ENCODE measurements around the gene LMF1.

The LMF1 gene

DNA sequence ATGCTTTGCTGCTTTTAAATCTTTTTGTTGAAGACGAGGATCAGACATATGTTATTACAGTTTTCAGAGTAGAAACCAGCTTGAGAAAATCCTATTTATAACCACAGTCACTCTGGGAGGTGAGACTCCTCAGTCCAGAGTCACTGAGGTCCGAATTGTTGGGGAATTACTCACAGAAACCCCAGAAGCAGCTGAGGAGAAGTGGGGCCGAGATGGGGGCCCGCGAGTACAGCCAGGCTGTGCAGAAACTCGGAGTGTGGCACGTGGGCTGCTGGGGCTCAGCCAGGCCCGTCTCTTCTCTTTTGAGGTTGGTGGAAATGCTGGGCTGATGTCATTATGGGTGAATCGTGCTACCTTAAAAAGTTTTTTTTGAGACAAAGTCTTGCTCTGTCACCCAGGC is 155.8 kb downstream of the LMF1 start:
- 90 to 100% methylated on average over 4 to 7 of the region's 9 CpGs for WGBS, 2 experiments (ENCODE audit: insufficient coverage in 2 of 2)
- Histone ChIP-seq H3K9me3 (ENCODE audit: control insufficient read depth, low read length) (no peaks in the 10 kb centered on the region), H3K36me3 (ENCODE audit: control insufficient read depth, insufficient read depth, low read length) (no peaks in the 10 kb centered on the region), H3K27ac (ENCODE audit: low read depth, low read length, severe bottlenecking) (no peak overlapping the region), H3K4me3 (ENCODE audit: extremely low read depth, insufficient read depth, low read length, poor library complexity, severe bottlenecking) (no peak overlapping the region), H3K4me1 (ENCODE audit: control insufficient read depth, insufficient read depth, low read length, poor library complexity, severe bottlenecking) (peaks cover 9% of the 10 kb centered on the region)

DNA sequence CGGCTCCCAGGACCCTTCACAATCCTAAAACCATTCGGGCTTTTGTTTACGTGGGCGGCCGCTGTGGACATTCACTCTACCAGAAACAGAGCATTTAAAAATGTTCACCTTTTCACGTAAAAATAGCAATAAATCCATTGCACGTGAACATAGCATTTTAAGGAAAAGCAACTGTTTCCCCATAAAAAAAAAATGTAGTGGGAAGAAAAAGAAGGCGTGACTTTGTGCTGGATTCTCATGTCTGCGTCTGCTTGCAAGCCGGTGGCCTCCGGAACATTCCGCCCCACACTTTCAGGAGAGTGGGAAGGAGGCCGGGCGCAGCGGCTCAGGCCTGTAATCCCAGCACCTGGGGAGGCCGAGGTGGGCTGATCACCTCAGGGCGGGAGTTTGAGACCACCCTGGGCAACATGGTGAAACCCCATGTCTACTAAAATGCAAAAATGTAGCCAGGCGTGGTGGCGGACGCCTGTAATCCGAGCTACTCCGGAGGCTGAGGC is 156.8 kb downstream of the LMF1 start:
- 66 to 72% methylated on average over 19 of the region's 22 CpGs for WGBS, 2 experiments (ENCODE audit: insufficient coverage in 2 of 2)
- Histone ChIP-seq H3K27ac (ENCODE audit: low read depth, low read length, severe bottlenecking) (no peak overlapping the region), H3K36me3 (ENCODE audit: control insufficient read depth, insufficient read depth, low read length) (no peaks in the 10 kb centered on the region), H3K4me1 (ENCODE audit: control insufficient read depth, insufficient read depth, low read length, poor library complexity, severe bottlenecking) (peaks cover 9% of the 10 kb centered on the region), H3K4me3 (ENCODE audit: extremely low read depth, insufficient read depth, low read length, poor library complexity, severe bottlenecking) (no peak overlapping the region), H3K9me3 (ENCODE audit: control insufficient read depth, low read length) (no peaks in the 10 kb centered on the region)

DNA sequence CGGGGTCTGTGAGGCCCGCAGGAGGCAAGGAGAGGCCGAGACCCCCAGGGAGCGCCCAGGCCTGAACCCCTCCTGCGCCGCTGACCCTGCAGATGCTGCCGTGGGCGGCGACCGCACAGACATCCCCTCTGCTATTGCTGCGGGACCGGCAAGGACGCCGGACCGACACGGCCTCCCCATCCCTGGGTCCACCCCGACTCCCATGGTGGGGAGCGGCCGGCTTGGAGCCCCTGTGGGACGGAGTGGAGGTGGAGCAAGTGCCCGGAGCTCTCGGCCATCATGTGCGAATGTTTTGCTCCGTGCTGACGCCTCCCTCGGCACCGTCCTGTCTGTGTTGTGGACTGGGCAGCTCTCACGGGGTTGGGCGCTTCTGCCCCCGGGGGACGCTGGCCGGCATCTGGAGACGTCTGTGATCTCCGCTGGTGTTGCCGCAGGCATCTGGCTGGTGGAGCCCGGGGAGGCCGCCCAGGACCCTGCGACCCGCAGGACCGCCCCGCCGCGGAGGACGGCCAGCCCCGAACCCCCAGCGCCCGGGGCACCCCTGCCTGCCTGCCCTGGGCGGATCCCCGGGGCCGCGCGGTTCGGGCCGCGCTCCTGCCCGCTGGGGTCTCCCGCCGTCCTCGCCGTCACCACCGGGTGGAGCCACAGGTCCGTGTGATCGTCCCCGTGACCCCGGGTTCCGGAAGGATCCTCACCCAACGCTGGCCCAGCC is 157.4 kb downstream of the LMF1 start:
- Histone ChIP-seq H3K4me1 (ENCODE audit: control insufficient read depth, insufficient read depth, low read length, poor library complexity, severe bottlenecking) (peaks cover 9% of the 10 kb centered on the region), H3K9me3 (ENCODE audit: control insufficient read depth, low read length) (no peaks in the 10 kb centered on the region), H3K4me3 (ENCODE audit: extremely low read depth, insufficient read depth, low read length, poor library complexity, severe bottlenecking) (peak overlapping the region; percentile 8), H3K36me3 (ENCODE audit: control insufficient read depth, insufficient read depth, low read length) (no peaks in the 10 kb centered on the region), H3K27ac (ENCODE audit: low read depth, low read length, severe bottlenecking) (no peak overlapping the region)
- WGBS, 2 experiments (ENCODE audit: insufficient coverage in 2 of 2), result 22 to 28% methylated on average over 53 to 55 of the region's 67 CpGs

DNA sequence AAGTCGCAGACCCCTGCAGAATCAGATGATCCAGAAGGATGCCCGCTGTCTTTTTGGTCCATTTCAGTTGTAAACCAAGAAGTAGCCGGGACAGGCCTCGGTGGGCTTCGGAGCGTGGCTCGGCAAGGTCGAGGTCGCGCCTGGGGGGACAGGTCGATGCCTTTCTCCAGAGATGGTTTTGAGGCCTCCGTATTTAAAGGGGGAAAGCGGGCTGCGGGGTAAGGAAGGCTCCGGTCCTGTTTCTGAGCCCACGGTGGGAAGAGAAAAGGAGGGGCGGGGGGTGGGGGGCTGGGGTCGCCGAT is 162.7 kb downstream of the LMF1 start:
- Histone ChIP-seq H3K9me3 (ENCODE audit: control insufficient read depth, low read length) (no peaks in the 10 kb centered on the region), H3K36me3 (ENCODE audit: control insufficient read depth, insufficient read depth, low read length) (no peaks in the 10 kb centered on the region), H3K4me1 (ENCODE audit: control insufficient read depth, insufficient read depth, low read length, poor library complexity, severe bottlenecking) (no peaks in the 10 kb centered on the region), H3K27ac (ENCODE audit: low read depth, low read length, severe bottlenecking) (no peak overlapping the region), H3K4me3 (ENCODE audit: extremely low read depth, insufficient read depth, low read length, poor library complexity, severe bottlenecking) (peak overlapping the region; percentile 56)
- 38 to 80% methylated on average over 11 to 16 of the region's 19 CpGs for WGBS, 2 experiments (ENCODE audit: insufficient coverage in 2 of 2)

DNA sequence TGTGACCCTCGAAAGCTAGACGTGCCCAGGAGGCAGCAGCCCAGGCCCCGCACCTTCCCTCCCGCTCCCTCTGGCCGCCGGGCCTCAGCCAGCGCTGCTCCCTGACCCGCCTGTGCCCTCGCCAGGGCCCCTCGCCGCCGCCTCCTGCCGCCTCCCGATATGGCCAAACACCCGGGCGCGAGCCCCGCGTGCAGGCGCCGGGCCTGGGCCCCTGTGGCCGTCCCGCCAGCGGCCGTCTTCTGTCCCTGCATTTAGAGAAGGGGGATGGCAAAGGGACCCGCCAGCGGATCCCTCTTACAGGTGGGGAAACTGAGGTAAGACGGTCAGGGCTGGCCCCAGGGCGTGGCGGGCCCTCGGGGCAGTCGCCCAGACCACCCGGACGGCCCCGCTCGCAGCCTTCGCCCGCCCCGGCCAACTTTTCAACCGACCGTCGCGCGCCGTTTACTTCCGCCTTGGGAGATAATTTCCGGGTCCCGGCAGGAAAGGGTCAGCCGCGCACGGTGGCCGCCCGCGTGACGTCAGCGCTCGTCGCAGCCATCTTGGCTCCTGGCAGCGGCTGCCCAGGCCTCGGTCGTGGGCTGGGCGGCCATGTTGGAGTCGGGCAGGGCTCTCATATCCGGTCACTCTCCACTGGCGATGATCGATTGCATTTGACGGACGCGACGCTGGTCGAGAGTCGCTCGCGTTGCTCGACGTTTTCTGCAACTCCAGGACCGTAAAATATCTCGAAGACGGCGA is 163.3 kb downstream of the LMF1 start:
- peak overlapping the region; percentile 66 for H3K27ac ChIP-seq (ENCODE audit: low read depth, low read length, severe bottlenecking)
- no peaks in the 10 kb centered on the region for H3K9me3 ChIP-seq (ENCODE audit: control insufficient read depth, low read length)
- WGBS, 2 experiments (ENCODE audit: insufficient coverage in 2 of 2), result 51 to 57% methylated on average over 71 to 80 of the region's 80 CpGs
- H3K4me1 ChIP-seq (ENCODE audit: control insufficient read depth, insufficient read depth, low read length, poor library complexity, severe bottlenecking), result no peaks in the 10 kb centered on the region
- no peaks in the 10 kb centered on the region for H3K36me3 ChIP-seq (ENCODE audit: control insufficient read depth, insufficient read depth, low read length)
- H3K4me3 ChIP-seq (ENCODE audit: extremely low read depth, insufficient read depth, low read length, poor library complexity, severe bottlenecking), result peak overlapping the region; percentile 56

DNA sequence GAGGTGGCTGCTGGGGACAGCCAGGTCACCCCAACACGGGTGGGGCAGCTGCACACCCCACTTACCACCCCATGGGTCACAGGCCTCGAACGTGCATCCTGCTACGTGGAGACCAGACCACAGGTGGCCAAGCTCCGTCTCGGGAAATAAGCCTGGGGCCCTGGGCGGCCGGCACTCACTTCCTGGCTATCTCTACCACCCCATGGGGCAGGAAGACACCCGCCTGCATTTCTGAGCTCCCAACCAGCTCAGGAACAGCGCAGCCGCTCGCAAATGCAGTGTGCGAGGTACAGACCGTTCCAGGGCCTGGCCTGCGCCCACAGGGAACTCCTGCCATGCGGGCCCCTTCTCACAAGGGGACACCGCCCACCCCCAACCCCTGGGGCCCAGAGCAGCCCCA is 165.3 kb downstream of the LMF1 start:
- no peaks in the 10 kb centered on the region for H3K4me1 ChIP-seq (ENCODE audit: control insufficient read depth, insufficient read depth, low read length, poor library complexity, severe bottlenecking)
- 88 to 97% methylated on average over 12 to 17 of the region's 17 CpGs for WGBS, 2 experiments (ENCODE audit: insufficient coverage in 2 of 2)
- no peak overlapping the region for H3K27ac ChIP-seq (ENCODE audit: low read depth, low read length, severe bottlenecking)
- H3K36me3 ChIP-seq (ENCODE audit: control insufficient read depth, insufficient read depth, low read length), result no peaks in the 10 kb centered on the region
- H3K9me3 ChIP-seq (ENCODE audit: control insufficient read depth, low read length), result no peaks in the 10 kb centered on the region
- no peak overlapping the region for H3K4me3 ChIP-seq (ENCODE audit: extremely low read depth, insufficient read depth, low read length, poor library complexity, severe bottlenecking)

DNA sequence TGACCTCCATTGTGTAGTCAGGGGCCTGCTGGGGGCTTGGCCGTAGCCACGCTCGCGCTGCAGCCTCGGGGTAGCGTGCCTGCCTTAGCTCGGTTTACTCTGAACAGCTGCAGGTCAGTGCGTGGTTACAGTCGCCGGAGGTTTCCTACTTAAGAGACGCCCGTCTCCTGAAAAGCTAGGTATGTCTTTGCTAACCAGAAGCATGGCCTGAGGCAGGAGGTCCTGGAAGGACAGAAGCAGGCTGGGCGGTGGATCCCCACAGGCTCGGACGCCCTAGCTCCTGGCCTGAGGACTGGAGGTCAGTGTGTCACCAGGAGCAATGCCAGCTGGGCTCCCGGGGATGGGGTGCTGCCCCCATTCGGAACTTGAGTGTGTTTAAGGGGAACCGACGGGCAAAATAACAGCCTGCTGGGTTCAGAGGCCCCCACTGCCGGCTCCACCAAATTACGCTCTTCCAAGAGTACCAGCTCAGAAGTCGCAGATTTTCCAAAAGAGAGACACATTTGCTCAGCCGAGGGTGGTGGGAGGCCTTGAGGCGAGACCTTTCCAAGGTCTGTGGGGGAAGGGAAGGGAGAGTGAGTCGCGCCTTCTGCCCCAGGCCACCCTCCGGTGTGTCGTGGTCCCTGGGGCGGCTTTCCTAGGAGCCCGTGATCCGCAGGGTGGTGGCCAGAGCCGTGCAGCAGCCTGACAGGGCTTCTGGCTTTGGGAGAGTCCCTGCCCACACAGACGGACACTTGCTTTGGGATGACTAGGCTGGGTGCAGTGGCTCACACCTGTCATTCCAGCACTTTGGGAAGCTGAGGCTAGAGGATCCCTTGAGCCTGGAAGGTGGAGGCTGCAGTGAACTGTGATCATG is 166.4 kb downstream of the LMF1 start:
- no peaks in the 10 kb centered on the region for H3K36me3 ChIP-seq (ENCODE audit: control insufficient read depth, insufficient read depth, low read length)
- no peaks in the 10 kb centered on the region for H3K9me3 ChIP-seq (ENCODE audit: control insufficient read depth, low read length)
- no peak overlapping the region for H3K27ac ChIP-seq (ENCODE audit: low read depth, low read length, severe bottlenecking)
- no peak overlapping the region for H3K4me3 ChIP-seq (ENCODE audit: extremely low read depth, insufficient read depth, low read length, poor library complexity, severe bottlenecking)
- no peaks in the 10 kb centered on the region for H3K4me1 ChIP-seq (ENCODE audit: control insufficient read depth, insufficient read depth, low read length, poor library complexity, severe bottlenecking)
- WGBS, 2 experiments (ENCODE audit: insufficient coverage in 2 of 2), result 76 to 83% methylated on average over 22 to 30 of the region's 33 CpGs

DNA sequence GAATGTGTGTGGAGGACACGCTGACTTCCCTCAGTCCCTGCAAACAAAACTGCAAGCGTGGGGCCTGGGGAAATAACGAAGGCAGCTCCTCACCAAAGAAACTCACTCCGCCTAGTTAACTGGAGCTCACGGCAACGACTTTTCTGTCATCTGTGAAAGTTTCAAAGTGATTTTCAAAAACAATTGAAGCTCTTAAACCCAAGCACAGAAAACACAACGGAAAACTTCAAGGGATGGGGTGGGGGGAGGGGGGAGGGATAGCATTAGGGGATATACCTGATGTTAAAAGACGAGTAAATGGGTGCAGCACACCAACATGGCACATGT is 167.1 kb downstream of the LMF1 start:
- H3K27ac ChIP-seq (ENCODE audit: low read depth, low read length, severe bottlenecking), result no peak overlapping the region
- H3K4me1 ChIP-seq (ENCODE audit: control insufficient read depth, insufficient read depth, low read length, poor library complexity, severe bottlenecking), result no peaks in the 10 kb centered on the region
- H3K36me3 ChIP-seq (ENCODE audit: control insufficient read depth, insufficient read depth, low read length), result no peaks in the 10 kb centered on the region
- H3K9me3 ChIP-seq (ENCODE audit: control insufficient read depth, low read length), result no peaks in the 10 kb centered on the region
- H3K4me3 ChIP-seq (ENCODE audit: extremely low read depth, insufficient read depth, low read length, poor library complexity, severe bottlenecking), result no peak overlapping the region
- WGBS, 2 experiments (ENCODE audit: insufficient coverage in 2 of 2), result 80 to 88% methylated on average over 4 to 6 of the region's 8 CpGs

All from mesodermal cell (in vitro differentiated cells).